Hepatocyte (in vitro differentiated cells): ENCODE results near the gene GRID1. TPM values are rescaled to one million over a fixed set of nuclear protein-coding genes. Genes with fewer than 3 reads are reported as not detected.
A peak's percentile ranks its signal among the peaks of the same experiment; 100 is the strongest.

Source experiments
- DNase-seq: peaks from one replicate; pipeline ENCODE4 v3.0.0-alpha.2; 2016; ENCODE audit warnings: low spot score
- H2AFZ ChIP-seq: fragments of 200-600 bp; sonication (generic); 2 replicates; pipeline ENCODE4 v1.6.0; 2016; ENCODE audit warnings: antibody characterized with exemption, mild to moderate bottlenecking
- H3K27ac ChIP-seq: fragments of 200-600 bp; sonication (generic); 2 replicates; pipeline ENCODE4 v1.5.1; 2016; ENCODE audit warnings: mild to moderate bottlenecking
- H3K27me3 ChIP-seq: fragments of 200-600 bp; sonication (generic); 2 replicates; pipeline ENCODE4 v1.6.1; 2016
- H3K36me3 ChIP-seq: fragments of 200-600 bp; sonication (generic); replicated peaks from 2 replicates; pipeline ENCODE4 v1.5.1; 2016; ENCODE audit warnings: low read depth; ENCODE audit not compliant: insufficient read depth
- H3K4me1 ChIP-seq: fragments of 200-600 bp; sonication (generic); 2 replicates; pipeline ENCODE4 v1.5.1; 2016; ENCODE audit warnings: mild to moderate bottlenecking, moderate library complexity; ENCODE audit not compliant: insufficient read depth
- H3K4me2 ChIP-seq: fragments of 200-600 bp; sonication (generic); 2 replicates; pipeline ENCODE4 v1.6.0; 2016
- H3K4me3 ChIP-seq: fragments of 200-600 bp; sonication (generic); 2 replicates; pipeline ENCODE4 v1.5.1; 2016; ENCODE audit warnings: mild to moderate bottlenecking
- H3K79me2 ChIP-seq: fragments of 200-600 bp; sonication (generic); 2 replicates; pipeline ENCODE4 v1.6.0; 2017; ENCODE audit warnings: mild to moderate bottlenecking
- H3K9me2 ChIP-seq: fragments of 200-600 bp; sonication (generic); replicated peaks from 2 replicates; pipeline ENCODE4 v1.6.0; 2017; ENCODE audit warnings: mild to moderate bottlenecking; ENCODE audit not compliant: insufficient read depth
- H3K9me3 ChIP-seq: fragments of 200-600 bp; sonication (generic); 2 replicates; pipeline ENCODE4 v1.5.1; 2016; ENCODE audit warnings: low read depth, mild to moderate bottlenecking
- H4K20me1 ChIP-seq: fragments of 200-600 bp; sonication (generic); 2 replicates; pipeline ENCODE4 v1.6.0; 2016; ENCODE audit warnings: mild to moderate bottlenecking; ENCODE audit not compliant: insufficient read depth, poor library complexity, severe bottlenecking
- EZH2 ChIP-seq: fragments of 200-600 bp; sonication (generic); IDR thresholded peaks from 2 replicates; pipeline ENCODE4 v1.6.1; 2016; ENCODE audit warnings: antibody characterized with exemption, mild to moderate bottlenecking, borderline replicate concordance
- EZH2phosphoT487 ChIP-seq: fragments of 200-600 bp; sonication (generic); IDR thresholded peaks from one replicate; pipeline ENCODE4 v1.6.1; 2018; ENCODE audit warnings: antibody characterized with exemption, mild to moderate bottlenecking, low read depth, moderate library complexity; ENCODE audit not compliant: unreplicated experiment, severe bottlenecking
- WGBS: methylation state at CpG from one replicate; pipeline ENCODE4 v1.1.6; 2016; ENCODE audit warnings: low lambda C conversion rate; ENCODE audit errors: missing lambda C conversion rate; 5-methylcytosine and 5-hydroxymethylcytosine counted together
- polyA plus RNA-seq: library from polyadenylated mRNA; unstranded; fragments of >200 nt; fragmentation: Nextera tagmentation; extraction: Ambion mirVana; gene quantifications from 2 replicates; pipeline ENCODE4 v1.2.1, GENCODE V29; 2016
- total RNA-seq: library from RNA; depleted of rRNA; stranded (reverse); fragments of >200 nt; gene quantifications from 2 replicates; pipeline ENCODE4 v1.2.3, GENCODE V29; 2014
- TF ChIP-seq, protein P1 (sequence below): fragments of 200-600 bp; sonication (generic); IDR thresholded peaks from 2 replicates; pipeline ENCODE4 v1.5.1; 2016; ENCODE audit warnings: antibody characterized with exemption, mild to moderate bottlenecking; ENCODE audit not compliant: poor library complexity

Gene GRID1
- total and polyA plus RNA-seq, 2 experiments from 2014 or later, result 0.07 to 0.37 TPM

DNA sequence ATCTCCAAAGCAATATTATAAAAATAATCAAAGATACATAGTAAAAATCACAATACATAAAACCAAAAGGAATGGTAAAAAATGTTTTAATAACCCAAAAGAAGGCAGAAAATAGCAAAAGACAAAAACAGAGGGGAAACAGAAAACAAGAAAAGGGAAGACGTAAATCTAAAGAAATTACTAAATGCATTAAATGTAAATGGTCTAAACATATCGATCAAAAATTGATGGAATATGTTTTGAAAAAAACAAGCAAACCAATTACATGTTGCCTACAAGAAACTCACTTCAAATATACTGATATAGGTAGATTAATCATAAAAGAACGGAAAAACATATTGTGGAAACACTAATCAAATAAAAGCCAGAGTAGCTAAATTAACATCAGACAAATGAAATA, 369.1 kb downstream of the GRID1 start:
- no peaks in the 10 kb centered on the region for H3K79me2 ChIP-seq
- H3K4me3 ChIP-seq, result no peak overlapping the region
- H3K36me3 ChIP-seq, result no peaks in the 10 kb centered on the region
- TF ChIP-seq EZH2phosphoT487, result no peak
- TF ChIP-seq, protein P1, sequence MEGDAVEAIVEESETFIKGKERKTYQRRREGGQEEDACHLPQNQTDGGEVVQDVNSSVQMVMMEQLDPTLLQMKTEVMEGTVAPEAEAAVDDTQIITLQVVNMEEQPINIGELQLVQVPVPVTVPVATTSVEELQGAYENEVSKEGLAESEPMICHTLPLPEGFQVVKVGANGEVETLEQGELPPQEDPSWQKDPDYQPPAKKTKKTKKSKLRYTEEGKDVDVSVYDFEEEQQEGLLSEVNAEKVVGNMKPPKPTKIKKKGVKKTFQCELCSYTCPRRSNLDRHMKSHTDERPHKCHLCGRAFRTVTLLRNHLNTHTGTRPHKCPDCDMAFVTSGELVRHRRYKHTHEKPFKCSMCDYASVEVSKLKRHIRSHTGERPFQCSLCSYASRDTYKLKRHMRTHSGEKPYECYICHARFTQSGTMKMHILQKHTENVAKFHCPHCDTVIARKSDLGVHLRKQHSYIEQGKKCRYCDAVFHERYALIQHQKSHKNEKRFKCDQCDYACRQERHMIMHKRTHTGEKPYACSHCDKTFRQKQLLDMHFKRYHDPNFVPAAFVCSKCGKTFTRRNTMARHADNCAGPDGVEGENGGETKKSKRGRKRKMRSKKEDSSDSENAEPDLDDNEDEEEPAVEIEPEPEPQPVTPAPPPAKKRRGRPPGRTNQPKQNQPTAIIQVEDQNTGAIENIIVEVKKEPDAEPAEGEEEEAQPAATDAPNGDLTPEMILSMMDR, result no peak
- TF ChIP-seq EZH2, result no peak
- H3K9me3 ChIP-seq, result no peaks in the 10 kb centered on the region
- no peak overlapping the region for H3K4me2 ChIP-seq
- no peak for DNase-seq
- H3K27ac ChIP-seq, result no peak overlapping the region
- H3K27me3 ChIP-seq, result no peaks in the 10 kb centered on the region
- no peaks in the 10 kb centered on the region for H3K9me2 ChIP-seq
- H2AFZ ChIP-seq, result no peak overlapping the region
- WGBS, result 92% methylated on average over 3 of the region's 3 CpGs
- H3K4me1 ChIP-seq, result no peaks in the 10 kb centered on the region
- H4K20me1 ChIP-seq, result no peaks in the 10 kb centered on the region

DNA sequence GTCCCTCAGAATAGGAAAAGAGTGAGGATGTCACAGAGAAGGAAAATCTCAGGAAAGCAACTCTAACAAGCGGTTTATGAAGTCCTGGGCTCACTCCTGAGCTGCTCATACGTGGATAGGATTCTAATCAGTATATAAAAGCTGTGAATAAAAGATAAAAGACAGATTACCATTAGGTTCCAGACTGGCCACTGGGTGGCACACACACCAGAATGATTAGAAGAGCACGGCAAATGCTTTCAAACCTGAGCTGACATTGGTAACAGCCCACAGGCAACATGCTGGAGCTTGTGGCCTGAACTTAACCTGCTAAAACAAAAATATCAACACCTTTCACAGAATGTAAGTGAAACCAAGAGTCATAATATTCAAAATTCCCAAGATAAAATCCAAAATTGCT, 370.8 kb downstream of the GRID1 start:
- 32% methylated on average over 3 of the region's 3 CpGs for WGBS
- no peaks in the 10 kb centered on the region for H3K4me1 ChIP-seq
- peak; percentile 39 for DNase-seq

DNA sequence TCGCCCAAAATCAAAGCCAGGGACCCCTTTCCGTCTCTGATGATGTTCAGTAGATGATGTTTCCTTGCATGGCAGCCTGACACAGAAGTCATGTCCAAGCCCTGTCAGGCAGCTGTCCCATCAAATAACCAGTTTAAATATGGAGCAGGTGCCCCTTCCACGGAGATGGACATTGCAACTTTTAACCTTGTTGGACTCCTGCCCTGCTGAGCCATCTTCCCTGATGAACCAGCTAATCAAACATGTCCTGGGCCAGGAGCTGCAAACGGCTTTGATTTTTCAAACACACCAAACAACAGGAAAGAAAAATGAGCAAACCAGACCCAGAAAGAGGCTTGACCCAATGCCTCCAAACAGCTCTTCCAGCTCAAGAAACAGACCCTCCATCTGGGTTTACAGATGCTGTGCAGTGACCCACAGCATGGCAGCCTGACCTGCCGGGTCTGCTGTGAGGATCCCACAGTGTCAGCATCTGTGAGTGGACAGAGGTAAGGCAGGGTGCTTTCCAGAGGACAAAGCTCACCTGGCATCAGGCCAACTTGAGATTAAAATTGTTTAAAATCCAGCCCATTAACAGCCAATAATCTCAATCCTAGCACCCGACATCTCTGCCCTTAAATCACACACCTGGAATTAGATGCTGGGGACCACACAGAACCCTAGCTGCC, 372.6 kb downstream of the GRID1 start:
- no peak overlapping the region for H3K4me3 ChIP-seq
- no peak for DNase-seq
- H3K27me3 ChIP-seq, result no peaks in the 10 kb centered on the region
- H3K4me1 ChIP-seq, result no peaks in the 10 kb centered on the region
- no peak overlapping the region for H3K27ac ChIP-seq
- 72% methylated on average over 6 of the region's 6 CpGs for WGBS
- no peaks in the 10 kb centered on the region for H3K9me2 ChIP-seq
- no peak overlapping the region for H2AFZ ChIP-seq
- TF ChIP-seq, protein P1, result no peak
- TF ChIP-seq EZH2phosphoT487 (no peak), EZH2 (no peak)
- no peaks in the 10 kb centered on the region for H3K9me3 ChIP-seq
- H3K4me2 ChIP-seq, result no peak overlapping the region
- no peaks in the 10 kb centered on the region for H4K20me1 ChIP-seq
- H3K79me2 ChIP-seq, result no peaks in the 10 kb centered on the region
- no peaks in the 10 kb centered on the region for H3K36me3 ChIP-seq

More for the DNA sequence above, 370.8 kb downstream of the GRID1 start:
- Histone ChIP-seq H3K79me2 (no peaks in the 10 kb centered on the region), H3K27ac (no peak overlapping the region), H3K9me2 (no peaks in the 10 kb centered on the region), H2AFZ (no peak overlapping the region), H4K20me1 (no peaks in the 10 kb centered on the region), H3K9me3 (no peaks in the 10 kb centered on the region), H3K4me2 (no peak overlapping the region), H3K36me3 (no peaks in the 10 kb centered on the region), H3K4me3 (no peak overlapping the region), H3K27me3 (no peaks in the 10 kb centered on the region)
- TF ChIP-seq EZH2phosphoT487, result no peak
- TF ChIP-seq, protein P1, result peak; percentile 54
